ENCODE measurements around the gene TBC1D22A. TPM values are rescaled to one million over a fixed set of nuclear protein-coding genes. Genes with fewer than 3 reads are reported as not detected.

Gene TBC1D22A
- total RNA-seq, 3 donors from 2014 or later, result 35.6 to 51.9 (median 41.8) TPM

DNA sequence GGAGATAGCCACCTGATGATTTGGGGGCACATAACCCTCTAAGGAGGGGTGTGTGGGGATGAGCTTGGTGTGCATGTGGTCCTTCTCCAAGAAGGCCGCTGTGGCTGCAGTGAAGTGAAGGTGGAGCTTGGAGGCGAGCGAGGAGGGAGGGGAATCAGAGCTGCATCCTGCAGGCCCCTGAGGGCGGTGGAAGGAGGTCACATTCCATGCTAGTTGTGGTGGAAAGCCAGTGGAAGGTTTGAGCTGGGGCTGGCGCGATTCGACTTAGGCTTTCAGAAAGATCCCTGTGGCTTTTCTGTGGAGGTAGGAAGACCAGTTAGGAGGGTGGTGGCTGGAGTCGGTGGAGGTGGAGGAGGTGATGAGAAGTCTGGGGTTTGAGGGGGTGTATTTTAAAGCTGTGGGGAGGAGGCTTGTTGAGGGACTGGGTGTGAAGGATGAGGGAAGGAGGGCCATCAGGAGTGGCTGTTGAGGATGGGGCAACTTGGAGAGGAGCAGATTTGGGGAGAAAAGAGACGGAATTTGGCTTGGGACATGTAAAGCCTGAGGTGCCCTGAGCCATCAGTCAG is 62.0 kb downstream of the TBC1D22A start:
- TF ChIP-seq, protein P1, sequence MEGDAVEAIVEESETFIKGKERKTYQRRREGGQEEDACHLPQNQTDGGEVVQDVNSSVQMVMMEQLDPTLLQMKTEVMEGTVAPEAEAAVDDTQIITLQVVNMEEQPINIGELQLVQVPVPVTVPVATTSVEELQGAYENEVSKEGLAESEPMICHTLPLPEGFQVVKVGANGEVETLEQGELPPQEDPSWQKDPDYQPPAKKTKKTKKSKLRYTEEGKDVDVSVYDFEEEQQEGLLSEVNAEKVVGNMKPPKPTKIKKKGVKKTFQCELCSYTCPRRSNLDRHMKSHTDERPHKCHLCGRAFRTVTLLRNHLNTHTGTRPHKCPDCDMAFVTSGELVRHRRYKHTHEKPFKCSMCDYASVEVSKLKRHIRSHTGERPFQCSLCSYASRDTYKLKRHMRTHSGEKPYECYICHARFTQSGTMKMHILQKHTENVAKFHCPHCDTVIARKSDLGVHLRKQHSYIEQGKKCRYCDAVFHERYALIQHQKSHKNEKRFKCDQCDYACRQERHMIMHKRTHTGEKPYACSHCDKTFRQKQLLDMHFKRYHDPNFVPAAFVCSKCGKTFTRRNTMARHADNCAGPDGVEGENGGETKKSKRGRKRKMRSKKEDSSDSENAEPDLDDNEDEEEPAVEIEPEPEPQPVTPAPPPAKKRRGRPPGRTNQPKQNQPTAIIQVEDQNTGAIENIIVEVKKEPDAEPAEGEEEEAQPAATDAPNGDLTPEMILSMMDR (IDR thresholded peaks at IDR 0.05), result no peak
- H3K9me3 ChIP-seq, result no peaks in the 10 kb centered on the region
- no peak overlapping the region for H3K4me3 ChIP-seq
- DNase-seq, result peak in 1 of 3 donors; percentile 16
- intact Hi-C loops (cut with DNase I, micrococcal nuclease), result no loop called here
- H3K4me1 ChIP-seq (ENCODE audit: low read depth), result no peaks in the 10 kb centered on the region
- H3K36me3 ChIP-seq (ENCODE audit: low read depth), result no peaks in the 10 kb centered on the region
- no peak for ATAC-seq

- intact Hi-C loops (cut with DNase I, micrococcal nuclease), result no loop called here
- H3K4me3 ChIP-seq, result no peak overlapping the region
- no peaks in the 10 kb centered on the region for H3K4me1 ChIP-seq (ENCODE audit: low read depth)
- no peaks in the 10 kb centered on the region for H3K36me3 ChIP-seq (ENCODE audit: low read depth)
- TF ChIP-seq, protein P1 (IDR thresholded peaks at IDR 0.05), result no peak
- no peaks in the 10 kb centered on the region for H3K9me3 ChIP-seq
- peak in 1 of 3 donors; percentile 5 for DNase-seq
- ATAC-seq, result no peak
These were observed 62.6 kb downstream of the TBC1D22A start for GRCh38 chr22:46824980-46825544.

GRCh38 chr22:46826438-46827135 is 64.1 kb downstream of the TBC1D22A start:
- Histone ChIP-seq H3K36me3 (ENCODE audit: low read depth) (no peaks in the 10 kb centered on the region), H3K4me1 (ENCODE audit: low read depth) (no peaks in the 10 kb centered on the region), H3K4me3 (no peak overlapping the region), H3K9me3 (no peaks in the 10 kb centered on the region)
- TF ChIP-seq, protein P1 (IDR thresholded peaks at IDR 0.05), result no peak
- intact Hi-C loops (cut with DNase I, micrococcal nuclease), result no loop called here
- no peak for ATAC-seq
- peak in 1 of 3 donors; percentile 15 for DNase-seq

- H3K36me3 ChIP-seq (ENCODE audit: low read depth), result no peaks in the 10 kb centered on the region
- no peak overlapping the region for H3K4me3 ChIP-seq
- no peak for ATAC-seq
- TF ChIP-seq, protein P1 (IDR thresholded peaks at IDR 0.05), result no peak
- H3K4me1 ChIP-seq (ENCODE audit: low read depth), result no peaks in the 10 kb centered on the region
- no peaks in the 10 kb centered on the region for H3K9me3 ChIP-seq
- peak in 1 of 3 donors; percentile 32 for DNase-seq
- intact Hi-C loops (cut with DNase I, micrococcal nuclease), result no loop called here
These were observed 64.8 kb downstream of the TBC1D22A start for GRCh38 chr22:46827136-46827780.

DNA sequence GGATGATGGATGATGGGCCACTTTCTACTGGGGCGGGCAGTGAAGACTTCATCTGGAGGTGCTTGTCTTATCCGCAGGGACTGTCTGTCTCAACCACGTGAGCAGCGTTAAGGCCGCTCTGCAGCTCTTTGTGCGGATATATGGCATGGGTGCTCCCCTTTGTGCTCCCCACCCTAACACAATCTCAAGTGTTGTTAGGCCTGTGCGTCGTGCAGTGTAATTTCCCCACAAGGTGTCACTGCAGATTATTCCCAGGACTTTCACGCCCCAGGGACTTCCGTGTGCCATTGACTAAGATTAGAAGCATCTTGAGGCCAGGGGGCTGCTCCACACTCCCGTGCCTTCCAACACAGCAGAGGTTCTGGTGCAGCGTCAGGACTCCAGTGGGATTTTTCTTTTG is 65.3 kb downstream of the TBC1D22A start:
- H3K4me3 ChIP-seq, result no peak overlapping the region
- H3K36me3 ChIP-seq (ENCODE audit: low read depth), result no peaks in the 10 kb centered on the region
- H3K4me1 ChIP-seq (ENCODE audit: low read depth), result no peaks in the 10 kb centered on the region
- TF ChIP-seq, protein P1 (IDR thresholded peaks at IDR 0.05), result no peak
- no peak for ATAC-seq
- DNase-seq, result peak in 1 of 3 donors; percentile 11
- intact Hi-C loops (cut with DNase I, micrococcal nuclease), result no loop called here
- no peaks in the 10 kb centered on the region for H3K9me3 ChIP-seq
